A549 (cell line): Measurements from ENCODE around the gene SMIM35. TPM values are rescaled to one million over a fixed set of nuclear protein-coding genes. Genes with fewer than 3 reads are reported as not detected.

Experiments
- ATAC-seq, 2 experiments: fragments of 200-7000 bp in 1 of 2; fragments of >200 bp in 1 of 2; cut with Nextera tagmentation in 1 of 2; cut with Tn5 transposase in 1 of 2; 3 replicates each; pipeline versions ENCODE4 v1.8.0 to v1.9.1; 2018 to 2020; ENCODE audit warnings: mild to moderate bottlenecking in 1 of 2, moderate library complexity in 1 of 2
- CTCF ChIA-PET: fragments of 300-600 bp; sonication (Branson Sonifier 250); formaldehyde crosslinking; extraction: SDS; loops from one replicate; lab custom pipeline; 2021; ENCODE audit warnings: antibody characterized with exemption, inconsistent platforms; lab: Yijun Ruan, JAX
- POLR2A ChIA-PET: fragments of 350-600 bp; formaldehyde crosslinking; extraction: SDS; loops from one replicate; lab custom pipeline; 2021; ENCODE audit warnings: antibody characterized with exemption, inconsistent platforms; lab: Yijun Ruan, JAX
- DNase-seq, 2 experiments: peaks; one replicate each; pipeline versions ENCODE4 v3.0.0 to v3.0.0-alpha.2; 2011 to 2016; ENCODE audit warnings: low read depth in 1 of 2, low spot score in 1 of 2
- FAIRE-seq: peaks from 2 replicates; lab custom pipeline; 2011; peaks lifted over from hg19 to GRCh38; lab: Jason Lieb, UNC
- H3K27ac ChIP-seq, 2 experiments: fragments of >200 bp; sonication (Bioruptor Twin); formaldehyde crosslinking; 3 replicates each; pipeline ENCODE4 v1.5.1; 2016 to 2017
- H3K4me1 ChIP-seq: fragments of >200 bp; sonication (Bioruptor Twin); formaldehyde crosslinking; 3 replicates; pipeline ENCODE4 v1.6.1; 2016
- H3K4me2 ChIP-seq: fragments of >200 bp; sonication (Bioruptor Twin); formaldehyde crosslinking; 3 replicates; pipeline ENCODE4 v1.6.1; 2016
- H3K4me3 ChIP-seq: fragments of >200 bp; sonication (Bioruptor Twin); formaldehyde crosslinking; 3 replicates; pipeline ENCODE4 v1.5.1; 2016
- H3K9me3 ChIP-seq: fragments of >200 bp; sonication (Bioruptor Twin); formaldehyde crosslinking; 3 replicates; pipeline ENCODE4 v1.6.1; 2016
- BHLHE40 ChIP-seq: IDR thresholded peaks from 2 replicates; pipeline ENCODE4 v1.6.1; 2012; ENCODE audit warnings: low read depth, low read length, inconsistent platforms
- CBX2 ChIP-seq: fragments of 200-600 bp; sonication (generic); IDR thresholded peaks from 2 replicates; pipeline ENCODE4 v1.6.1; 2016; ENCODE audit warnings: low read depth, mild to moderate bottlenecking, borderline replicate concordance
- CHD2 ChIP-seq: fragments of 150-350 bp; IDR thresholded peaks from 2 replicates; pipeline ENCODE4 v1.6.1; 2014; ENCODE audit warnings: low read length; ENCODE audit not compliant: partially characterized antibody
- CHD4 ChIP-seq: fragments of 200-600 bp; sonication (generic); IDR thresholded peaks from 2 replicates; pipeline ENCODE4 v1.6.1; 2016; ENCODE audit warnings: antibody characterized with exemption, mild to moderate bottlenecking, borderline replicate concordance
- ESRRA ChIP-seq: fragments of 150-350 bp; IDR thresholded peaks from 2 replicates; pipeline ENCODE4 v1.6.1; 2014; ENCODE audit warnings: mild to moderate bottlenecking, low read length, borderline replicate concordance
- FOXS1 ChIP-seq: fragments of 250-450 bp; sonication (Bioruptor Pico); IDR thresholded peaks from 2 replicates; pipeline ENCODE4 v1.5.0; 2020; ENCODE audit warnings: mild to moderate bottlenecking, moderate library complexity
- GATA3 ChIP-seq: IDR thresholded peaks from 2 replicates; pipeline ENCODE4 v1.6.1; 2012; ENCODE audit warnings: borderline replicate concordance
- HDAC2 ChIP-seq: fragments of 200-600 bp; sonication (generic); IDR thresholded peaks from 2 replicates; pipeline ENCODE4 v1.6.1; 2016
- JUNB ChIP-seq: fragments of >200 bp; sonication (Bioruptor Twin); formaldehyde crosslinking; IDR thresholded peaks from 2 replicates; pipeline ENCODE4 v1.6.1; 2016
- KDM1A ChIP-seq: fragments of 200-600 bp; sonication (generic); IDR thresholded peaks from 2 replicates; pipeline ENCODE4 v1.6.1; 2016; ENCODE audit warnings: low read depth, mild to moderate bottlenecking
- KDM5A ChIP-seq: fragments of 200-600 bp; sonication (generic); IDR thresholded peaks from 2 replicates; pipeline ENCODE4 v1.6.1; 2016; ENCODE audit warnings: antibody characterized with exemption, mild to moderate bottlenecking
- MAFK ChIP-seq: fragments of 450-650 bp; IDR thresholded peaks from 2 replicates; pipeline ENCODE4 v1.6.1; 2014; ENCODE audit not compliant: partially characterized antibody
- MAZ ChIP-seq: fragments of 150-350 bp; IDR thresholded peaks from 2 replicates; pipeline ENCODE4 v1.6.1; 2014; ENCODE audit warnings: antibody characterized with exemption, low read depth, low read length, borderline replicate concordance
- NFE2L2 ChIP-seq: fragments of 150-350 bp; conservative IDR thresholded peaks from 2 replicates; pipeline ENCODE4 v1.6.1; 2014; ENCODE audit warnings: low read length
- NPAS2 ChIP-seq: fragments of 250-450 bp; sonication (Bioruptor Pico); IDR thresholded peaks from 2 replicates; pipeline ENCODE4 v1.8.0; 2022; ENCODE audit warnings: mild to moderate bottlenecking, moderate library complexity, borderline replicate concordance
- POLR2AphosphoS2 ChIP-seq: conservative IDR thresholded peaks from 2 replicates; pipeline ENCODE4 v1.6.1; 2012; ENCODE audit warnings: low read length, improper control_type of control experiment, inconsistent platforms
- RNF2 ChIP-seq: fragments of 200-600 bp; sonication (generic); IDR thresholded peaks from 2 replicates; pipeline ENCODE4 v1.6.1; 2016; ENCODE audit warnings: low read depth, mild to moderate bottlenecking, antibody characterized with exemption, moderate library complexity, borderline replicate concordance
- ZC3H11A ChIP-seq: fragments of 450-650 bp; IDR thresholded peaks from 2 replicates; pipeline ENCODE4 v1.6.1; 2014; ENCODE audit warnings: antibody characterized with exemption, mild to moderate bottlenecking
- WGBS: methylation state at CpG from one replicate; pipeline ENCODE4 v1.1.6; 2017; ENCODE audit errors: missing lambda C conversion rate; 5-methylcytosine and 5-hydroxymethylcytosine counted together
- polyA plus RNA-seq, 4 experiments: library from polyadenylated mRNA; depleted of rRNA in 3 of 4; stranded (reverse); fragments of >200 nt; fragmentation: RNase III in 1 of 4; extraction: RNeasy Plus Mini Kit Qiagen cat#74134 plus additional on column Dnase treatment in 1 of 4; gene quantifications; 2 replicates in 3 of 4; 3 replicates in 1 of 4; pipeline ENCODE4 v1.2.3, GENCODE V29; 2011 to 2017
- TF ChIP-seq, protein P1 (sequence below): fragments of 250-450 bp; sonication (Bioruptor Pico); IDR thresholded peaks from 2 replicates; pipeline ENCODE4 v1.5.0; 2021; ENCODE audit warnings: mild to moderate bottlenecking, moderate library complexity, borderline replicate concordance
- TF ChIP-seq, protein P2 (sequence below): fragments of 450-650 bp; IDR thresholded peaks from 2 replicates; pipeline ENCODE4 v1.6.1; 2014; ENCODE audit warnings: antibody characterized with exemption
- TF ChIP-seq, protein P3 (sequence below): fragments of 200-600 bp; sonication (generic); IDR thresholded peaks from 2 replicates; pipeline ENCODE4 v1.6.1; 2016; ENCODE audit warnings: antibody characterized with exemption, mild to moderate bottlenecking, moderate library complexity

Gene SMIM35
- polyA plus RNA-seq, 2 of the 4 experiments (the other 2 are of a cell fraction): not detected

DNA sequence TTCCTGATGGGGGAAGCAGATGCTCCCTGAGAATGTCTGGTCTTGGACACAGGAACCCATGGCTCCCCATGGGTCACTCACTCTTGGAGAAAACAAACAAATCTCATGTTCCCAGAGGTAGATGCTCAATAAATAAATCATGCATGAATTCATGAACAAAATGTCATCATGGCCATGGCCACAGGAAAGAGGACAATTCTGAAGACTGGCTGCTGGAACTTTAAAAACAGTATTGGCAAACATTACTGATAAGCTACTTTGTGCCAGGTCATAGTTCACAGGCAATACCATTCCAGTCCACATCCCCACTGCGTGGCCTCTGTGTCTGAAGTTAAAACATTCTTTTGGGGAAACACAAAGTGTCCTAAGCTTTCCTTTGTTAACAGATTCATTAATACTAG lies 9.2 kb upstream of the SMIM35 start:
- ChIA-PET POLR2A (no interaction called here), CTCF (interaction anchor here (0.8 kb wide), 1 partner anchor 76 kb away, joined by 3 read pairs; no protein-coding TSS in a partner anchor)

DNA sequence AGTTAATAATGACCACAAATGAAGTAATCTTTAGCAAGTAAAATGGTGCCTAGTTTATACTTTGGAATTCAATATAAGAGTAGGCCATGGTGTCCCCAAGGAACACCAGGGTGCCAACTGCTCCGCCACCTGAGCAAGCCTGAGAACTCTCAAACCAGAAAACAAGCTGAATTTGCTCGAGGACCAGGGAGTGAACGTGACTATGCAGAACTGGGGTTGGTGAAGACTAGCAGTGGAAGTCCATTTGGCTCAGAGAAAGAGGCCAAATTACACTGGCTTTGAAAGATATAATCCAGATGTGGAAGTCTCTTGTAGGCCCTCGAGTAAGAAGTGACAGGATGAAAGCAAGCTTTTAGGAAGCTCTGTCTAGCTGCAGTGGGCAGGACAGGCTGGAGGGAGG lies 8.7 kb upstream of the SMIM35 start:
- Histone ChIP-seq H3K4me3 (no peak overlapping the region), H3K4me2 (no peak overlapping the region), H3K9me3 (no peaks in the 10 kb centered on the region; the same call in 2 of the 3 replicates), H3K27ac (no peak overlapping the region), H3K4me1 (no peaks in the 10 kb centered on the region)
- ATAC-seq (no peak), DNase-seq (no peak), FAIRE-seq (no peak)
- POLR2A ChIA-PET: no interaction called here
- TF ChIP-seq MAZ (no peak), CHD4 (no peak), ESRRA (no peak), CBX2 (no peak), KDM1A (no peak), ZC3H11A (no peak), GATA3 (no peak), MAFK (no peak)
- TF ChIP-seq, protein P1, sequence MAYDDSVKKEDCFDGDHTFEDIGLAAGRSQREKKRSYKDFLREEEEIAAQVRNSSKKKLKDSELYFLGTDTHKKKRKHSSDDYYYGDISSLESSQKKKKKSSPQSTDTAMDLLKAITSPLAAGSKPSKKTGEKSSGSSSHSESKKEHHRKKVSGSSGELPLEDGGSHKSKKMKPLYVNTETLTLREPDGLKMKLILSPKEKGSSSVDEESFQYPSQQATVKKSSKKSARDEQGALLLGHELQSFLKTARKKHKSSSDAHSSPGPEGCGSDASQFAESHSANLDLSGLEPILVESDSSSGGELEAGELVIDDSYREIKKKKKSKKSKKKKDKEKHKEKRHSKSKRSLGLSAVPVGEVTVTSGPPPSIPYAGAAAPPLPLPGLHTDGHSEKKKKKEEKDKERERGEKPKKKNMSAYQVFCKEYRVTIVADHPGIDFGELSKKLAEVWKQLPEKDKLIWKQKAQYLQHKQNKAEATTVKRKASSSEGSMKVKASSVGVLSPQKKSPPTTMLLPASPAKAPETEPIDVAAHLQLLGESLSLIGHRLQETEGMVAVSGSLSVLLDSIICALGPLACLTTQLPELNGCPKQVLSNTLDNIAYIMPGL (CRISPR knock-in tag): no peak
- TF ChIP-seq, protein P2, sequence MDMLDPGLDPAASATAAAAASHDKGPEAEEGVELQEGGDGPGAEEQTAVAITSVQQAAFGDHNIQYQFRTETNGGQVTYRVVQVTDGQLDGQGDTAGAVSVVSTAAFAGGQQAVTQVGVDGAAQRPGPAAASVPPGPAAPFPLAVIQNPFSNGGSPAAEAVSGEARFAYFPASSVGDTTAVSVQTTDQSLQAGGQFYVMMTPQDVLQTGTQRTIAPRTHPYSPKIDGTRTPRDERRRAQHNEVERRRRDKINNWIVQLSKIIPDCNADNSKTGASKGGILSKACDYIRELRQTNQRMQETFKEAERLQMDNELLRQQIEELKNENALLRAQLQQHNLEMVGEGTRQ: no peak
- CTCF ChIA-PET: interaction anchor here (0.8 kb wide), 1 partner anchor 76 kb away, joined by 3 read pairs; no protein-coding TSS in a partner anchor
- WGBS: 30% methylated on average over 4 of the region's 4 CpGs

More for the DNA sequence above, 9.2 kb upstream of the SMIM35 start:
- ATAC-seq (no peak), FAIRE-seq (no peak), DNase-seq (no peak)
- no peak for TF ChIP-seq NPAS2 (CRISPR knock-in tag)
- TF ChIP-seq NFE2L2: no peak
- no peak for TF ChIP-seq CHD2
- TF ChIP-seq POLR2AphosphoS2: no peak
- Histone ChIP-seq H3K27ac (no peak overlapping the region), H3K4me3 (no peak overlapping the region), H3K4me1 (no peaks in the 10 kb centered on the region), H3K4me2 (no peak overlapping the region), H3K9me3 (no peaks in the 10 kb centered on the region; the same call in 2 of the 3 replicates)
- 35% methylated on average over 1 of the region's 1 CpG for WGBS

DNA sequence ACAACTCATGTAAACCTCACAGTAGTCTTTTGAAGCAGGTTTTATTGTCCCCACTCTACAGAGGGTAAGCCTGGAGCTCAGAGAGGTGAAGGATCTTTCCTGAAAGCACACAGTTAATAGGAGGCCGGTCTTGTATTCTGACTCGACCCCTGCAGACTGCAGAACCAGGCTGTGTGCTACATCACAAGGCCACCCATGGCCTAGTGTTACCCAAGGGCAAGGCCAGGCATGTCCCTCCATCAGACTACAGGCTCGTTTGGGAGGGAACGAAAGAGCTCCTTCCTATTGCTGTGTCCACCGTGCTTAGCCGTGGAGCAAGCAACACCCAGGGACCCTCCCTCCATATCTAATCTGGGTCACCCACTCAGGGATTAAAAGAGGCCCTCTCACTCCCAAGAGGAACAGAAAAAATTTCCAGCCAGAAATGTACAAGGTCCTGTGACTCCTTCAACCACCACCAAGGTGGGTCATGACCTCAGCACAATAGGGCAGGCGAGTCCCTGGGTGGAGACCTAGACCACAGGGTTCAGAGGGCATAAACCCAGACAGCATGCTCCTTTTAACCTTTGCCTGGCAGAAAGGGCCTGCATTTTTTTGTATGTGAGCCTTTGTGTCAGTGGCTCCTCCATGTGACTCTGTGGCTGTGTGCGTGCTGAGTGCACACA lies 6.3 kb upstream of the SMIM35 start:
- POLR2A ChIA-PET: no interaction called here
- Histone ChIP-seq H3K9me3 (peaks cover 1% of the 10 kb centered on the region), H3K4me2 (no peak overlapping the region), H3K4me1 (no peaks in the 10 kb centered on the region)
- DNase-seq: no peak
- no peak for TF ChIP-seq FOXS1 (CRISPR knock-in tag)
- no peak for TF ChIP-seq RNF2
- no peak for TF ChIP-seq KDM5A
- TF ChIP-seq JUNB: no peak
- TF ChIP-seq BHLHE40: no peak
- TF ChIP-seq MAZ: no peak
- TF ChIP-seq, protein P3, sequence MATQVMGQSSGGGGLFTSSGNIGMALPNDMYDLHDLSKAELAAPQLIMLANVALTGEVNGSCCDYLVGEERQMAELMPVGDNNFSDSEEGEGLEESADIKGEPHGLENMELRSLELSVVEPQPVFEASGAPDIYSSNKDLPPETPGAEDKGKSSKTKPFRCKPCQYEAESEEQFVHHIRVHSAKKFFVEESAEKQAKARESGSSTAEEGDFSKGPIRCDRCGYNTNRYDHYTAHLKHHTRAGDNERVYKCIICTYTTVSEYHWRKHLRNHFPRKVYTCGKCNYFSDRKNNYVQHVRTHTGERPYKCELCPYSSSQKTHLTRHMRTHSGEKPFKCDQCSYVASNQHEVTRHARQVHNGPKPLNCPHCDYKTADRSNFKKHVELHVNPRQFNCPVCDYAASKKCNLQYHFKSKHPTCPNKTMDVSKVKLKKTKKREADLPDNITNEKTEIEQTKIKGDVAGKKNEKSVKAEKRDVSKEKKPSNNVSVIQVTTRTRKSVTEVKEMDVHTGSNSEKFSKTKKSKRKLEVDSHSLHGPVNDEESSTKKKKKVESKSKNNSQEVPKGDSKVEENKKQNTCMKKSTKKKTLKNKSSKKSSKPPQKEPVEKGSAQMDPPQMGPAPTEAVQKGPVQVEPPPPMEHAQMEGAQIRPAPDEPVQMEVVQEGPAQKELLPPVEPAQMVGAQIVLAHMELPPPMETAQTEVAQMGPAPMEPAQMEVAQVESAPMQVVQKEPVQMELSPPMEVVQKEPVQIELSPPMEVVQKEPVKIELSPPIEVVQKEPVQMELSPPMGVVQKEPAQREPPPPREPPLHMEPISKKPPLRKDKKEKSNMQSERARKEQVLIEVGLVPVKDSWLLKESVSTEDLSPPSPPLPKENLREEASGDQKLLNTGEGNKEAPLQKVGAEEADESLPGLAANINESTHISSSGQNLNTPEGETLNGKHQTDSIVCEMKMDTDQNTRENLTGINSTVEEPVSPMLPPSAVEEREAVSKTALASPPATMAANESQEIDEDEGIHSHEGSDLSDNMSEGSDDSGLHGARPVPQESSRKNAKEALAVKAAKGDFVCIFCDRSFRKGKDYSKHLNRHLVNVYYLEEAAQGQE: no peak
- no peak for TF ChIP-seq HDAC2
- no peak for TF ChIP-seq ESRRA
- TF ChIP-seq MAFK: no peak
- TF ChIP-seq, protein P1 (CRISPR knock-in tag): no peak
- TF ChIP-seq, all 56 proteins: peak for 0
- FAIRE-seq: no peak
- CTCF ChIA-PET: interaction anchor here (1.0 kb wide), 1 partner anchor 17 kb away, joined by 3 read pairs; no protein-coding TSS in a partner anchor
- WGBS: 40% methylated on average over 8 of the region's 8 CpGs
- no peak overlapping the region for H3K27ac ChIP-seq
- no peak overlapping the region for H3K4me3 ChIP-seq
- ATAC-seq: no peak
